ENCODE measurements around the gene CCDC87. TPM values are rescaled to one million over a fixed set of nuclear protein-coding genes. Genes with fewer than 3 reads are reported as not detected.
"Not testable (repeated sequence)": the region's sequence is repeated elsewhere in the genome, so short reads cannot be mapped to it uniquely, and the experiment has no call there.

Gene CCDC87
- total RNA-seq, 2 donors from 2014 or later, result not detected

DNA sequence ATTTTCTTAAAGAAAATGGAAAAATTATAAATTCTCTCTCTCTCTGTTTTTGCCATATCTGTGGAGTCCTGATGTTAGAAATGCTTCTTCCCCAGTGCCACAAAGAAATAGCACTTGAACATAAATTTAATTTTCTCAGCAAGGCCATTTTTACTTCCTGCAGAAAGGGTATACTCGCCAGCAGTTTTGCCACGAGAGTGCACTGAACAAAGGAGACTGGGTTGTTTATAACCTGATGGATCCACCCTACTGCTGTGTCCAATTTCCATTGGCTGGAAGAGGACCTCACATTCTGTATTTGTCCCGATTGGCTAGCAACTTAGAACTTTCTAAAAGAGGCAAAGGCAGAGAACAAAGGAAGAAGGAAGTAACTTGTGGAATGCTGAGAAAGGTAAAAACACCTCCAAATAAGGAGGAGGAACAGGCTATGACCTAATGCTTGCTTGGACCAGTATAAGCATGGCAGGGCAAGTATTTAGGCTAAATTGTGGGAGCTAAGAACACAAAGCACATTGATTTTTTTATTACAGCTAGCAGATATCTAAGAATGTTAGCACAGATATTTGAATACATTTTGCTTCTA is 10.2 kb downstream of the CCDC87 start:
- H3K27ac Mint-ChIP-seq; DNase-seq (ENCODE audit: low spot score); H3K4me3 Mint-ChIP-seq; H3K36me3 Mint-ChIP-seq; H3K9me3 Mint-ChIP-seq; H3K27me3 Mint-ChIP-seq; ATAC-seq: not testable (repeated sequence)
- H3K4me1 Mint-ChIP-seq (ENCODE audit: low read depth in 2 of 2), result peaks cover 8 to 10% of the 10 kb centered on the region in 2 donors

DNA sequence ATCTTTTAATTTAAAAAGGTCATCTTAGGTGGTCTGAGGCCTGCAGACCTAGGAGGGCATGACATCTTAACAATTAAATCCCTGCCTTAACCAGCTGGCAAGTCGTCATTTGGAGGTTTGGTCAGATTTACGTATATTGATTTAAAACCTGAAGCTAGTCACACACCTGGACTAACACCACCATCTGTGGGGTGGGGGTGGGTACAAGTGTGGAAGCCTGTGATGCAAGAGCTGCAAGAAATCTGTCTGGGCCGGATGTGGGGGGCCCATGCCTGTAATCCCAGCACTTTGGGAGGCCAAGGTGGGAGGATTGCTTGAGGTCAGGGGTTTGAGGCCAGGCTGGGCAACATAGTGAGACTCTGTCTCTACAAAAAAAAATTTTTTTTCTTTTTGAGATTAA is 11.6 kb downstream of the CCDC87 start:
- ATAC-seq (no peak), DNase-seq (ENCODE audit: low spot score) (no peak)
- Mint-ChIP-seq H3K27ac (no peak overlapping the region), H3K4me1 (ENCODE audit: low read depth in 2 of 2) (peaks cover 8 to 10% of the 10 kb centered on the region in 2 donors), H3K4me3 (no peak overlapping the region), H3K36me3 (no peaks in the 10 kb centered on the region), H3K9me3 (peaks cover 7% of the 10 kb centered on the region), H3K27me3 (peaks cover 2 to 12% of the 10 kb centered on the region in 2 donors)

DNA sequence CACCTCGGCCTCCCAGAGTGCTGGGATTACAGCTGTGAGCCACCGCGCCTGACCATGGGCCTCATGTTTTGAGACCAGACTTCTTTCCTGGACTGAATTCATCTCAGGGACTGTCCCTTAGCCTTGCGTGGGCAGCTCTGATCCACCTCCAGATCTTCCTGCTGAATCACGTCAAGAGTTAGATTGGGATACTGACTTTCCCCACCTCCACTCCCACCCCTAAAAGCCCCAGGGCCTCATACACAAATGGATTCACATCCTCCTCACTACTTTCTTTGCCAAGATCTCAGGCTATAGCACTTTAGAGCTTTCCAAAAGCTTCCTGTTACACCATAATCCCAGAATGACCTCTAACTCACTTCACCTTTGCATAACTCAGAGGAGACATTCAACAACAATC is 12.1 kb downstream of the CCDC87 start:
- Mint-ChIP-seq H3K27me3 (peaks cover 5 to 17% of the 10 kb centered on the region in 2 donors), H3K36me3 (no peaks in the 10 kb centered on the region), H3K4me1 (ENCODE audit: low read depth in 2 of 2) (peaks cover 8 to 10% of the 10 kb centered on the region in 2 donors), H3K9me3 (peaks cover 7% of the 10 kb centered on the region), H3K4me3 (no peak overlapping the region), H3K27ac (no peak overlapping the region)
- no peak for ATAC-seq
- DNase-seq (ENCODE audit: low spot score), result no peak

DNA sequence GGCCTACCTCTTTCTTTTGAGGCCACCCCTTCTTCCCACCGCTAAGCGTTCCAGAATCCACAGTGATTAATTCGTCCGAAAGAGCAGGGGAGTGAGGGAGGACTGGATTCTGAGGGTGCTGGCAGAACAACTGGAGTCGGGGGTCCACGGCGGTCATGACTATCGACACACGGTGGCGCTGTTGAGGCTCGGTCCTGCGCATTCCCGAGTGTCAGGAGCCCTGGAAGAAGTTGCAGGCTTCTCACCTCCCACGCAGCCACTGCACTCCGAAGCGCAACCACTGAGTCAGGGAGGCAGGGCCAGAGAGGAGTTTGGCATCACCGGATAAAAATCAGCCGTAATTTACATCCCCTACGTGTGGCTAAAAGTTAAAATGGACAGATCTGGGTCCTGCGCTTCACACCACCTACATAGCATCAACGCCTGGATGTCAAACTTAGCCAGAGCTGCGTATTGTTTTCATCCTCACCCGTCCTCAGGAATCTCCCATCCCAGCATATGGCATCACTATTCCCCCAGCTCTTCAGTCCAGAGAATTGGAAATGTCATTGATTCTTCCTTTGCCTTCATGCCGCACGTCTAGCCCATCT is 13.8 kb downstream of the CCDC87 start:
- peaks cover 8 to 10% of the 10 kb centered on the region in 2 donors for H3K4me1 Mint-ChIP-seq (ENCODE audit: low read depth in 2 of 2)
- DNase-seq (ENCODE audit: low spot score), result peak; percentile 72
- H3K36me3 Mint-ChIP-seq, result no peaks in the 10 kb centered on the region
- peaks cover 7% of the 10 kb centered on the region for H3K9me3 Mint-ChIP-seq
- H3K27ac Mint-ChIP-seq, result no peak overlapping the region
- peaks cover 15 to 34% of the 10 kb centered on the region in 2 donors for H3K27me3 Mint-ChIP-seq
- no peak overlapping the region for H3K4me3 Mint-ChIP-seq
- peak; percentile 71 to 88 for ATAC-seq

DNA sequence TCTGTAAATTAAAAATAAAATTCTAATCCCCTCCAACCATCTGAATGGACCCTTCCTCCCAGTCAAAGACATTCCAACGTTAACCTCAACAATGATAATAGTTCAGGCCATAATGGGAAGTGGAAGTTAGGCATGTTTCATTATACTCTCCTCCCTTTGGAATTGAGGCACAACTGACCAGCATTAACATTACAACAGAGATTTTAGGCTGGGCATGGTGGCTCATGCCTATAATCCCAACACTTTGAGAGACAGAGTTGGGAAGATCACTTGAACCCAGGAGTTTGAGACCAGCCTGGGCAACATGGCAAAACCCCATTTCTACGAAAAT is 22.0 kb downstream of the CCDC87 start:
- no peak overlapping the region for H3K27ac Mint-ChIP-seq
- no peak for DNase-seq (ENCODE audit: low spot score)
- no peaks in the 10 kb centered on the region for H3K36me3 Mint-ChIP-seq
- H3K4me1 Mint-ChIP-seq (ENCODE audit: low read depth in 2 of 2), result peaks cover 6% of the 10 kb centered on the region in 2 donors
- no peak overlapping the region for H3K4me3 Mint-ChIP-seq
- peaks cover 15 to 33% of the 10 kb centered on the region in 2 donors for H3K27me3 Mint-ChIP-seq
- no peak for ATAC-seq
- H3K9me3 Mint-ChIP-seq, result no peaks in the 10 kb centered on the region

DNA sequence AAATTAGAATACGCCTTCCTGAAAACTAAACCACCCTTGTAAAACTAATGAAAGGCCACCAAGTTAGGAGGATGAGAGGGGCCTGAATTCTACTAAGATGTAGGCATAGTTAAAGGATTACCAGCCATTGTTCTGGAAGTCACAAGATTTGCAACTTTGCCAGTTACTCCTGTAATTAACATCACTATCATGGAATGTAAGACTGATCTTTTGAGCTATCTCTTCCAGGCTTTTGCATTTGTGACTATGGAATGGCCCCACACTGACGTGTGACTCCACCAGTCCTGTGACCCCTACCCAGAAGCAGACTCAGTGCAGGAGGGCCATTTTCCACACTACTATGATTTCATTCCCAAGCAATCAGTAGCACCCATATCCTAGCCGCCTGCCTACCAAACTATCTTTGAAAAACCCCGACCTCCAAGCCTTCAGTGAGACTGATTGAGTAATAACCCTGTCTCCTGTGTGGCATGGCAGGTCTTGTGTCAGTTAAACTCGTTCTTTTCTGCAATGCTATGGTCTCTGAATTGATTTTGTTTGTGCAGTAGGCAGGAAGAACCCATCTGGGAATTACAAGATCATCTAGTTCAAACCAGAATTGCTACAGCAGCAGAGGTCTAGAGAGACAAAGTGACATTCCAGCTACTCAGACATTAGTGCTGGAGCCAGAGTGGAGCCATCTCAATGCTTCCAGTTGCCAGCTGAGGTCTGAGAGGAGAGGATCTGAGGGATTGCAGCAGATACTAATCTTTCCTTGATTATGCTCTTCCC is 22.6 kb downstream of the CCDC87 start:
- no peak overlapping the region for H3K4me3 Mint-ChIP-seq

DNA sequence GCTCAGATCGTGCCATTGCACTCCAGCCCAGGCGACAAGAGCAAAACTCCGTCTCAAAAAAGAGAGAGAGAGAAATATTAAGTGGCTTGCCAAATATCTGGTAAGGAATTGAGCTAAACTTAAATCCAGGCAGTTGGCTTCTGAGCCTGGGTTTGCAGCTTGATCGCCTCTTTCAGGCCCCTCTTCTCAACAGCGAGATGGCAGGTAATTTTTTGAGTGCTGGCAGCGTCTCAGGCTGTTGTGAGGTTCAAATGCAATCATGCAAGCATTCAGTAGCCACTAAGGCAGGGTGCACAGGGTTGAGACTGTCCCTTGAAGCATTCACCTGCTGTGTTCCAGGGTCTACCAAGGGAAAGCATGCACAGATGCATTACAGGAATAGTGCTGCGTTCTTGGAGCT is 23.8 kb downstream of the CCDC87 start:
- no peak overlapping the region for H3K27ac Mint-ChIP-seq
- H3K4me3 Mint-ChIP-seq, result no peak overlapping the region
- peaks cover 6% of the 10 kb centered on the region in 2 donors for H3K4me1 Mint-ChIP-seq (ENCODE audit: low read depth in 2 of 2)
- no peak for DNase-seq (ENCODE audit: low spot score)
- peaks cover 4 to 16% of the 10 kb centered on the region in 2 donors for H3K27me3 Mint-ChIP-seq
- no peaks in the 10 kb centered on the region for H3K36me3 Mint-ChIP-seq
- ATAC-seq, result no peak
- H3K9me3 Mint-ChIP-seq, result no peaks in the 10 kb centered on the region

More for the DNA sequence above, 22.6 kb downstream of the CCDC87 start:
- no peaks in the 10 kb centered on the region for H3K36me3 Mint-ChIP-seq
- H3K9me3 Mint-ChIP-seq, result no peaks in the 10 kb centered on the region
- peaks cover 6% of the 10 kb centered on the region in 2 donors for H3K4me1 Mint-ChIP-seq (ENCODE audit: low read depth in 2 of 2)
- DNase-seq (ENCODE audit: low spot score) (no peak), ATAC-seq (no peak)
- no peak overlapping the region for H3K27ac Mint-ChIP-seq
- H3K27me3 Mint-ChIP-seq, result peaks cover 13 to 28% of the 10 kb centered on the region in 2 donors

DNA sequence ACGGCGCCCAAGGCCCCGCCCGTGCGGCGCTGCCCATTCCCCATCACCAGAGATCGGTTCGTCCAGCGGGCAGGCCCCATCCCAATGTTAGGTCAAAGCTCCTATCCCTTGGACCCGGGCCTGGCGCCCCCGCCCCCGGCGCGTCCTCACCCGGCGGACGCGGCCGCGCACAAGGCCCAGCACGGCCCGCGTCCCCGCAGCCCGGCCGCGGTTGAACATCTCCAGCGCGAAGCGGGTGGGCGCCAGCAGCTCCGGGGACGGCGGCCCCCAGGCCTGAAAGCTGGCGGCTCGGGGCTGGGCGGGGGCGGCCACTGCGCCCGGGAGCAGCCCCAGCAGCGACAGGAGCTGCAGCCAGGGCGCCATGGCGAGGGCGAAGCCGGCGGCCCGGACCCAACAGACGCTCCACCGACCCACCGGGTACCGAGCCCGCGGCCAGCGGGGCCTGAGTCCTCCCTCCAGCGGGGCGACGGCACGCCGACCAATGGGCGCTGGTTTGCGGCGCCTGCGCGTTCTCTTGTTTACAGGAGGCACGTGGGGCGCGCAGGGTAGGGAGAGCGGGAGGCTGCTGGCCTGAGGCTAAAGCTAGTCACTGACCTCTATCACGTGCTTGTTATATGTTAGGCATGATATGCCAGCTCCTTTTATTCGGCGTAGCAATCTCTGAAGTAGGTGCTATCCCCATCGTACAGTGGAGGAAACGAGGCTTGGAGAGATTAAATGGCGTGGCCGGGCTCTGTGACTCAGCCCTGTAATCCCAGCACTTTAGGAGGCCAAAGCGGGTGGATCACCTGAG is 24.5 kb downstream of the CCDC87 start, which contains the start of gene CTSF:
Gene CTSF (minus strand): TSS at position 483 of the 793 bp plus-strand sequence. CDS start 120 bp downstream, at position 363.
- peaks cover 6% of the 10 kb centered on the region in 2 donors for H3K4me1 Mint-ChIP-seq (ENCODE audit: low read depth in 2 of 2)
- H3K36me3 Mint-ChIP-seq, result no peaks in the 10 kb centered on the region
- H3K27me3 Mint-ChIP-seq, result peaks cover 0 to 10% of the 10 kb centered on the region in 2 donors
- peak within 1 kb of the TSS in 1 of 2 donors; percentile 72 for H3K27ac Mint-ChIP-seq
- ATAC-seq (peak; percentile 91 to 96), DNase-seq (ENCODE audit: low spot score) (peak; percentile 86)
- peak within 1 kb of the TSS; percentile 75 for H3K4me3 Mint-ChIP-seq
- no peaks in the 10 kb centered on the region for H3K9me3 Mint-ChIP-seq

DNA sequence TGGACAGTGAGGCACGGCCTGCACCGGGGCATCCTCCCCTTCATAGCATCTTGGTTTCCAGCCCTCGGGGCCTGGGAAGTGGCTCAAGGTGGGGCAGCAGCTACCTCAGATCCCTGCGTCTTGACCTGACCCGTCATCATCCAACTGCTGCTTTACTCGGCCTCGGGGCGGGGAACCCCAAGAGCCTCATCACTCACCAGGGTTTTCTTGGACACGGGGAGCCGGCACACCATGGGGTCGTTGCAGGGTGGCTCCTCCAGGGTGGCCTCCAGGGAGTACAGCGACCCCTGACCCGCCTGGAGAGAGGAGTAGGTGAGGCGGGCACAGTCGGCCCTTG is 25.1 kb downstream of the CCDC87 start:
- Mint-ChIP-seq H3K4me3 (peak overlapping the region; percentile 20), H3K27me3 (peaks cover 0 to 10% of the 10 kb centered on the region in 2 donors), H3K9me3 (no peaks in the 10 kb centered on the region), H3K36me3 (no peaks in the 10 kb centered on the region), H3K27ac (no peak overlapping the region), H3K4me1 (ENCODE audit: low read depth in 2 of 2) (peaks cover 6% of the 10 kb centered on the region in 2 donors)
- ATAC-seq (peak; percentile 3 to 14), DNase-seq (ENCODE audit: low spot score) (no peak)

DNA sequence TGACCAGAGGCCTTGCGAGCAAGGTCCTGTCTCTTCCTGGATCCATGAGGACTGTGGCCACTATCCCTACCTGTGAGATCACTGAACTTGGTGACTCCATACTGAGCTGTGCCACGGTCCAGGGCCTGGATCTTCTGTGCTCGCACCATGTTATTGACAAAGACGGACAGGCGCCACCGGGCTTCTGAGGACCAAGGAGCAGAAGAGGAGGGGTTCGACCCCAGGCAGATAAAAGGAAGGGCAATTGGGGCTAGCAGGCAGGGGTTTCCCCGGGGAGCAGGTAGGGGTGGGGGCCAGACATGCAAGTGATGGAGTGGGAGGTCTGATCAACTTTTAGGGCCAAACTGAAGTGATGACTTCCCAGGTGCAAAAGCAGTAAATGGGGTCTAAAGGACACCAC is 26.6 kb downstream of the CCDC87 start:
- Mint-ChIP-seq H3K4me3 (no peak overlapping the region), H3K27ac (peak overlapping the region in 1 of 2 donors; percentile 70), H3K36me3 (no peaks in the 10 kb centered on the region), H3K9me3 (no peaks in the 10 kb centered on the region), H3K27me3 (peaks cover 0 to 10% of the 10 kb centered on the region in 2 donors), H3K4me1 (ENCODE audit: low read depth in 2 of 2) (peaks cover 6% of the 10 kb centered on the region in 2 donors)
- ATAC-seq (no peak), DNase-seq (ENCODE audit: low spot score) (no peak)

DNA sequence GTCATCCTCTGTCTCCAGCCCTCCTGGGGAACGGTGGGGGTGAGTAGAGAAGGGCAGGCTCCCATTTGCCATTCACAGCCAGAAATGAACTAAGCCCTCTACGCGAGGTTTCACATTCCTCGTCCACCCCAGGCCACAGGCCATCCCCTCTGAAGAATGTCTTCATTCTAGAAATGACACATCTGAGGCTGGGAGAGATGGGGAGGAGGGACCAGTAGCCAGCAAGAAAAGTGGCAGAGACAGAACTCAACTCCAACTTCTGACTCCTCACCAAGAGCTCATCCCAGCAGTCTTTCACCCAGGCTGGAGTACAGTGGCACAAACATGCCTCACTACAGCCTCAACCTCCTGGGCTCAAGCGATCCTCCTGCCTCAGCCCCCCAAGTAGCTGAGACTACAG is 27.9 kb downstream of the CCDC87 start:
- DNase-seq (ENCODE audit: low spot score) (no peak), ATAC-seq (no peak)
- Mint-ChIP-seq H3K4me1 (ENCODE audit: low read depth in 2 of 2) (peaks cover 6% of the 10 kb centered on the region in 2 donors), H3K9me3 (no peaks in the 10 kb centered on the region), H3K27ac (no peak overlapping the region), H3K4me3 (no peak overlapping the region), H3K36me3 (no peaks in the 10 kb centered on the region), H3K27me3 (no peaks in the 10 kb centered on the region)

DNA sequence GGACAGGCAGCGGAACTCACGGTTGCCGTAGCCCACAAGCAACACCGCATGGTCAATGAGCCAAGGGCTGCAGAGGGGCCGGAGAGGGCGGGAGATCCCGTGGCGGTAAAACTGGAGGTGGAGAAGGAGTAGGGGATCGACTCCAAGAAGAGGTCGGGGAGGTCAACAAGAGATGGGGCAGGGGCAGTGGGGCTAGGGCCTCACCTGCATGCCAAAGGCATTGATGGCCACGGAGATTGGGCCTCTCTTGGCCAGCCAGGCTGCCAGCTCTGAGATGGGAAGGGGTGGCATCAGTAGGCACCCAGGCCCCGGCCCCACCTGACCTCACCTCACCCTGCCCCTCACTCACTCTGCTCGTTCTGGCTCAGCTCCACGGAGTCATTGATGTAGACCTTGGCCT is 28.3 kb downstream of the CCDC87 start:
- peaks cover 6% of the 10 kb centered on the region in 2 donors for H3K4me1 Mint-ChIP-seq (ENCODE audit: low read depth in 2 of 2)
- H3K9me3 Mint-ChIP-seq, result no peaks in the 10 kb centered on the region
- no peak overlapping the region for H3K4me3 Mint-ChIP-seq
- H3K36me3 Mint-ChIP-seq, result no peaks in the 10 kb centered on the region
- H3K27me3 Mint-ChIP-seq, result no peaks in the 10 kb centered on the region
- ATAC-seq (no peak), DNase-seq (ENCODE audit: low spot score) (no peak)
- no peak overlapping the region for H3K27ac Mint-ChIP-seq

DNA sequence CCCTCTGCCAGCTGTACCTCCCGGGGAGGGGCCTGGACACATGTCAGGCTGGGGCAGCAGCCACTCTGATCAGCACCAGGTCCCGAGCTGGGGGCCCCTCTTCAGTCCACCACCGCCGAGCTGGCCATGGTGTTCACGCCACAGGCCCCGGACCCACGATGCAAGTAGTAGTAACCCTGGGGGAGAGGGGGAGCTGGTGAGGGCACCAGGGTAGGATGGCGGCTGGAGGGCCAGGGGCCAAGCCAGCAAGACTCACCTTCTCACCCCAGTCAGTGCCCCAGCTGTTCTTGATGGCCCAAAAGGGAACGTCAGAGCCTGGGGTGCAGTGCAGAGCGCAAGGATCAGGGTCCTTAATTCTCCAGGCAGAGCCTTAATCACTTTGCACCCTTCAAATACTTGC is 29.0 kb downstream of the CCDC87 start:
- Mint-ChIP-seq H3K4me1 (ENCODE audit: low read depth in 2 of 2) (peaks cover 5 to 6% of the 10 kb centered on the region in 2 donors), H3K27ac (no peak overlapping the region), H3K9me3 (no peaks in the 10 kb centered on the region), H3K4me3 (no peak overlapping the region), H3K36me3 (no peaks in the 10 kb centered on the region), H3K27me3 (no peaks in the 10 kb centered on the region)
- ATAC-seq (no peak), DNase-seq (ENCODE audit: low spot score) (no peak)
